SK-N-SH treated with all-trans-retinoic acid at 6 μM for 48 hours (cell line): Measurements from ENCODE around the gene DCLK1.

Source experiments
- BACH2 ChIP-seq: fragments of 250-450 bp; sonication (Bioruptor Pico); IDR thresholded peaks from 2 replicates; pipeline ENCODE4 v1.9.0; 2021; ENCODE audit warnings: mild to moderate bottlenecking, borderline replicate concordance
- GLIS3 ChIP-seq: fragments of 250-450 bp; sonication (Bioruptor Pico); IDR thresholded peaks from 2 replicates; pipeline ENCODE4 v1.5.0; 2020; ENCODE audit warnings: mild to moderate bottlenecking, moderate library complexity
- RARB ChIP-seq: fragments of 250-450 bp; sonication (Bioruptor Pico); IDR thresholded peaks from 2 replicates; pipeline ENCODE4 v1.8.0; 2021; ENCODE audit warnings: mild to moderate bottlenecking, moderate library complexity
- ZFP3 ChIP-seq: fragments of 250-450 bp; sonication (Bioruptor Pico); IDR thresholded peaks from 2 replicates; pipeline ENCODE4 v1.5.0; 2020; ENCODE audit warnings: mild to moderate bottlenecking, moderate library complexity
- ZFP30 ChIP-seq: fragments of 450-650 bp; formaldehyde crosslinking; IDR thresholded peaks from 2 replicates; pipeline ENCODE4 v1.5.0; 2022; ENCODE audit warnings: mild to moderate bottlenecking, moderate library complexity
- TF ChIP-seq, protein P1 (sequence below): fragments of 250-450 bp; sonication (Bioruptor Pico); IDR thresholded peaks from 2 replicates; pipeline ENCODE4 v1.8.0; 2021; ENCODE audit warnings: low read depth, mild to moderate bottlenecking, moderate library complexity, borderline replicate concordance

DNA sequence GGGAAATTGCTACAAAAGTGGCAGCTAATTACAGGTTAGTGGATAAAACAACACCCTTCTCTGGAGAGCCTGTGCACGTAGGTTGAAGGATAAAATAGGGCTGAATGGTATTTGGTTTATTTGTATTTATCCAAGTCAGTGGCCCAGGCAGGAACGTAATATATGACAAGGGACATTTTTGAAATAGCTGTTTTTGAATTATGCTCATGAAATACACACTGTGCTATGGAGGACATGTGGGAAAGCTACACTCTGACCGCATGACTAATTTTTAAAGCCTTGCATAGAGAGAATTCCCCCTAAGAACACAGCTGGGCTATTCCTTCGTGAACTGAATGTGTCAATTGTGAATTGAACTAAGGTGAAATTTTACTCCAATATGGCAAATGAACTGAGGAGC lies 362.6 kb downstream of the DCLK1 start:
- TF ChIP-seq RARB (CRISPR knock-in tag) (no peak), GLIS3 (CRISPR knock-in tag) (no peak), ZFP3 (CRISPR knock-in tag) (no peak), BACH2 (CRISPR knock-in tag) (no peak), ZFP30 (CRISPR knock-in tag) (no peak)
- TF ChIP-seq, protein P1, sequence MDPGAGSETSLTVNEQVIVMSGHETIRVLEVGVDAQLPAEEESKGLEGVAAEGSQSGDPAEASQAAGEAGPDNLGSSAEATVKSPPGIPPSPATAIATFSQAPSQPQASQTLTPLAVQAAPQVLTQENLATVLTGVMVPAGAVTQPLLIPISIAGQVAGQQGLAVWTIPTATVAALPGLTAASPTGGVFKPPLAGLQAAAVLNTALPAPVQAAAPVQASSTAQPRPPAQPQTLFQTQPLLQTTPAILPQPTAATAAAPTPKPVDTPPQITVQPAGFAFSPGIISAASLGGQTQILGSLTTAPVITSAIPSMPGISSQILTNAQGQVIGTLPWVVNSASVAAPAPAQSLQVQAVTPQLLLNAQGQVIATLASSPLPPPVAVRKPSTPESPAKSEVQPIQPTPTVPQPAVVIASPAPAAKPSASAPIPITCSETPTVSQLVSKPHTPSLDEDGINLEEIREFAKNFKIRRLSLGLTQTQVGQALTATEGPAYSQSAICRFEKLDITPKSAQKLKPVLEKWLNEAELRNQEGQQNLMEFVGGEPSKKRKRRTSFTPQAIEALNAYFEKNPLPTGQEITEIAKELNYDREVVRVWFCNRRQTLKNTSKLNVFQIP: no peak
